ENCODE results near the gene SMCR8. TPM values are rescaled to one million over a fixed set of nuclear protein-coding genes. Genes with fewer than 3 reads are reported as not detected.

Gene SMCR8
- total and polyA plus RNA-seq, 10 of the 15 experiments (the other 5 are each of a cell fraction or from before 2014, with no cell fraction given): 0.52 to 16.4 (median 8.0) TPM

GRCh38 chr17:18326572-18326971 is 11.5 kb downstream of the SMCR8 start:
- Histone ChIP-seq H3K4me3 (no peak overlapping the region), H3K36me3 (ENCODE audit: control insufficient read depth in 2 of 2, insufficient read depth in 2 of 2, low read length in 1 of 2) (peaks cover 2 to 23% of the 10 kb centered on the region in 2 experiments; a peak in 3 of 4 replicates), H3K4me2 (ENCODE audit: control insufficient read depth, insufficient read depth) (peak overlapping the region; percentile 27; the same call in 1 of the 2 replicates), H3K27me3 (replicated peaks in 1 of 2; ENCODE audit: control insufficient read depth in 2 of 2, insufficient read depth in 2 of 2, low read length in 1 of 2) (no peaks in the 10 kb centered on the region), H3K79me2 (ENCODE audit: control insufficient read depth, insufficient read depth, low read length) (peaks cover 1% of the 10 kb centered on the region; the same call in 1 of the 2 replicates), H3K9me3 (replicated peaks; ENCODE audit: control insufficient read depth, insufficient read depth, low read length) (peaks cover 3% of the 10 kb centered on the region; the same call in 2 of the 3 replicates), H3K4me1 (ENCODE audit: control insufficient read depth, insufficient read depth, low read length) (peaks cover 23% of the 10 kb centered on the region), H4K20me1 (ENCODE audit: control insufficient read depth, insufficient read depth) (no peaks in the 10 kb centered on the region; the same call in 1 of the 2 replicates), H2AFZ (ENCODE audit: control insufficient read depth, low read depth, low read length) (no peak overlapping the region), H3K27ac (ENCODE audit: control insufficient read depth, insufficient read depth) (peak overlapping the region; percentile 57), H3K9ac (ENCODE audit: control insufficient read depth, insufficient read depth, low read length) (no peak overlapping the region; the same call in 1 of the 2 replicates)
- no peak for FAIRE-seq
- no peak for DNase-seq (ENCODE audit: low read depth, low spot score)
- in situ Hi-C loops (cut with MboI) (no loop called here), intact Hi-C loops (cut with micrococcal nuclease; ENCODE audit: unreplicated experiment) (no loop called here)
- RAD21 ChIA-PET (ENCODE audit: unreplicated experiment): no interaction called here
- SMC1A ChIA-PET (ENCODE audit: uncharacterized antibody, unreplicated experiment): no interaction called here
- 97% methylated on average over 6 of the region's 6 CpGs for whole genome bisulfite sequencing (ENCODE audit: insufficient coverage, insufficient replicate concordance, low lambda C conversion rate, missing lambda C conversion rate)
- TF ChIP-seq SP1 (IDR thresholded peaks at IDR 0.05; ENCODE audit: low read depth, low read length): no peak
- TF ChIP-seq IRF4 (IDR thresholded peaks at IDR 0.05; ENCODE audit: low read depth, low read length): no peak
- TF ChIP-seq SIN3A (IDR thresholded peaks at IDR 0.05; ENCODE audit: low read depth, low read length): no peak
- no peak for TF ChIP-seq NR2C2 (IDR thresholded peaks at IDR 0.05; ENCODE audit: borderline replicate concordance, control insufficient read depth, insufficient read length, low read depth)
- TF ChIP-seq POLR2AphosphoS5 (IDR thresholded peaks at IDR 0.05; ENCODE audit: low read length): no peak
- TF ChIP-seq FOXM1 (IDR thresholded peaks at IDR 0.05; ENCODE audit: low read depth, low read length): no peak
- no peak for TF ChIP-seq POU2F2 (IDR thresholded peaks at IDR 0.05; ENCODE audit: borderline replicate concordance, low read depth, low read length)
- no peak for TF ChIP-seq TAF1 (IDR thresholded peaks at IDR 0.05; ENCODE audit: borderline replicate concordance, low read depth, low read length)
- TF ChIP-seq MTA3 (IDR thresholded peaks at IDR 0.05; ENCODE audit: borderline replicate concordance, low read length): no peak
- TF ChIP-seq MYC (IDR thresholded peaks at IDR 0.05; ENCODE audit: insufficient read depth, insufficient read length, insufficient replicate concordance, low read length, severe bottlenecking): no peak
- TF ChIP-seq REST (IDR thresholded peaks at IDR 0.05; ENCODE audit: low read depth, low read length): no peak
- TF ChIP-seq MEF2A (IDR thresholded peaks at IDR 0.05; ENCODE audit: insufficient read depth, low read depth, low read length): no peak
- TF ChIP-seq HCFC1 (IDR thresholded peaks at IDR 0.05; ENCODE audit: low read length): no peak
- no peak for TF ChIP-seq NR2F1 (conservative IDR thresholded peaks at IDR 0.05)
- TF ChIP-seq, protein P1, sequence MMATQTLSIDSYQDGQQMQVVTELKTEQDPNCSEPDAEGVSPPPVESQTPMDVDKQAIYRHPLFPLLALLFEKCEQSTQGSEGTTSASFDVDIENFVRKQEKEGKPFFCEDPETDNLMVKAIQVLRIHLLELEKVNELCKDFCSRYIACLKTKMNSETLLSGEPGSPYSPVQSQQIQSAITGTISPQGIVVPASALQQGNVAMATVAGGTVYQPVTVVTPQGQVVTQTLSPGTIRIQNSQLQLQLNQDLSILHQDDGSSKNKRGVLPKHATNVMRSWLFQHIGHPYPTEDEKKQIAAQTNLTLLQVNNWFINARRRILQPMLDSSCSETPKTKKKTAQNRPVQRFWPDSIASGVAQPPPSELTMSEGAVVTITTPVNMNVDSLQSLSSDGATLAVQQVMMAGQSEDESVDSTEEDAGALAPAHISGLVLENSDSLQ (IDR thresholded peaks at IDR 0.05): no peak
- no peak for TF ChIP-seq PAX8 (IDR thresholded peaks at IDR 0.05)
- no peak for ATAC-seq
- CTCF ChIA-PET: interaction anchor here (0.6 to 0.9 kb wide), 2 partner anchors 39 to 49 kb away, joined by 3 read pairs; no protein-coding TSS in a partner anchor
- TSS peak; percentile 43 for BruUV-seq (replicated peaks)
- POLR2A ChIA-PET: no interaction called here
